Epithelial cell of prostate (primary cell): ENCODE measurements around the gene NUP188.
"Not testable (repeated sequence)": the region's sequence is repeated elsewhere in the genome, so short reads cannot be mapped to it uniquely, and the experiment has no call there.

Experiments
- DNase-seq: peaks from one replicate; pipeline ENCODE4 v3.0.0-alpha.2; 2011; ENCODE audit warnings: low read depth, low spot score
- H3K27ac ChIP-seq: fragments of 450-650 bp; 2 replicates; pipeline ENCODE4 v1.5.1; 2017; ENCODE audit warnings: mild to moderate bottlenecking

The NUP188 gene

DNA sequence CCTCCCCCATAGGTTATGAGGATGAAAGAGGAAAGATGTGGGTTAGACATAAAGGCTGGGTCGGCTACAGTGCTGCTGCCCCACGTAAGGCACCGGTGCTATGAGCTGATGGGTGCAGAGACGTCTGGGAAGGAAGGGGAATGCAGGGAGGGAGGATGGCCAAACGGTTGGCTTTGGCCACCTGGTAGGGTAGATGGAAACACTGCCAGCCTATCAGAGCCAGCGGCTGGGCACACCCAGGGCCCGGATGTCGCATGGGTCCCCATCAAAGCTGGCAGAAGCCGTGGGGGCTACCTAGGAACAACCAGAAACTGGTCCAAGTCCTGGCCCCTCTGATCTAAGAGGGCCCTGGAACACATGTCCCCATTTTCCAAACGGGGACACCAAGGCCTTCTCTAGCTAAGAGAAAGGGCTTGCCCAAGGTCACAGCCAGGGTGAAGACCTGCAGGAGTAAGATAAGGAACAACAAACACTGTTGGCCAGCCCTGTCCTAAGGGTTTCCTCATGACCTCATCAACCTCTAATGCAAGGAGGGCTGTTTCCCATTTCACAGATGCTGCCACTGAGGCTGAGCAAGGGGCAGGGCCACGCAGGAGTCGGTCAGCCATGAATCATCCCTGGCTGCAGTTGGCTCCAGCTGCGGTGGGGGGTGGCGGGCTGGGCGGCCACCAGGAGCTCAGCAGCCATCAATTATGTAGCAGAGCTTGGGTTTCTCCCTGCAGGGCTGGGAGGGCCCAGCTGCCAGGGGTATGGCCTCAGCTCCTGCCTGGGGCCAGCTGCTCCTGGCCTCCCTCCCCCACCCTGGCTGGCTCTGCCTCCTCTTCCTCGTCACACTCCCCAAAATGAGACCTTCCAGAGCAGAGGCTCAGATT is 75.8 kb downstream of the NUP188 start:
- DNase-seq, result no peak
- peak overlapping the region; percentile 32 for H3K27ac ChIP-seq

DNA sequence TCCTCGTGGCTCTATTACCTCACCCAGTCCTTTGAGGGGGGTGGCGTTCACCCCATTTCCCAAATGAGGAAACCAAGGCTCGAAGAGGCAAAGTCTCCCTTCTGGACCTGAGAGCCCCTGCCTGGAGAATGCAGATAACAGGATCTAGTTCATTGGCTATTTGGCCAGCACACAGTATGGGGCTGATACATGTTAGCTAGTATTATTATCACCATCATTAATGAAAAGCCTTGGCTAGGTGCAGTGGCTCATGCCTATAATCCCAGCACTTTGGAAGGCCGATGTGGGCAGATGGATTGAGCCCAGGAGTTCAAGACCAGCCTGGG is 76.4 kb downstream of the NUP188 start:
- peak overlapping the region; percentile 32 for H3K27ac ChIP-seq
- DNase-seq, result no peak

DNA sequence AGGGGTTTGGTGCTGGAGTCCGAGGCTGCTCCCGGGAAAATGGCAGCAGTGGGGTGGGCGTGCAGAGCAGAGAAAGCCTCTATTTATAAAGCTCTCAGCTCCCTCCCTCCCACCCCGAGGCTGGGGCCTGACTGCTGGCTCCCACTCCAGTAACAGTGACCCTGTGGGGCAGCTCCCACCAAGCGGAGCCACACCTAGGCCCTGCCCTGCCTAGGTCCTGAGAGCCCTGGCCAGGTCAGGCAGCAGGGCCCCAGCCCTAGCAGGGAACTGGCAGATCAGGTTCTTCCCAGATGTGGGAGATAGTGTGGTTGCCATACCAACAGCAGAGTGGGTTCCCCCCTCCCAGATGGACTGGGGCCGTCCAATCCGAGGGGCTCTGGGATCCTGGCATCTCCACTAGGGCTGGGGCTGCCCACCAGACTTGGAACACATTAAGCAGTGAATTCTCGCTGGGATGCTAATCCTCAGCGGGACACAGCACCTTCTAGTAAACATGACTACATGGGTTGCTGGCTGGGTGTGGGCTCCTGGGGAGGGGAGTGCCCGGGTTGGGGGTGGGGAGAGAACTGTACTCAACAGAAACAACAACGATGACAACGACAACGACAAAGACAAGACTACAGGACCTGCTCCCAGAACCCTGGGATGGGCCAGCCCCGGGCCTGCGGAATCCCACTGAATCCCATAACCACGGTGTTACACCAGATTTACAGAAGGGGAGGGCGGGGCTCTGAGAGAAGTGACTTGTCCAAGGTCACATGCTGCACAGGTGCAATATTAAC is 79.1 kb downstream of the NUP188 start:
- no peak for DNase-seq
- peak overlapping the region; percentile 62 for H3K27ac ChIP-seq

- H3K27ac ChIP-seq, result peak overlapping the region; percentile 62
- DNase-seq, result no peak
Measured at GRCh38 chr9:129027224-129027684, 79.8 kb downstream of the NUP188 start.

GRCh38 chr9:129027685-129028191 is 80.2 kb downstream of the NUP188 start:
- peak overlapping the region; percentile 62 for H3K27ac ChIP-seq
- DNase-seq, result no peak

- DNase-seq, result peak; percentile 79
- H3K27ac ChIP-seq, result peak within 1 kb of the TSS; percentile 62
Measured at GRCh38 chr9:129028192-129028966, 80.9 kb downstream of the NUP188 start, which contains the start of gene SH3GLB2. Gene SH3GLB2, minus strand, starts transcription at chr9:129028331. Its CDS starts 177 bp downstream, at chr9:129028154.

- H3K27ac ChIP-seq, result peak overlapping the region; percentile 23
- DNase-seq, result no peak
Measured at GRCh38 chr9:129030191-129030590, 82.7 kb downstream of the NUP188 start.

DNA sequence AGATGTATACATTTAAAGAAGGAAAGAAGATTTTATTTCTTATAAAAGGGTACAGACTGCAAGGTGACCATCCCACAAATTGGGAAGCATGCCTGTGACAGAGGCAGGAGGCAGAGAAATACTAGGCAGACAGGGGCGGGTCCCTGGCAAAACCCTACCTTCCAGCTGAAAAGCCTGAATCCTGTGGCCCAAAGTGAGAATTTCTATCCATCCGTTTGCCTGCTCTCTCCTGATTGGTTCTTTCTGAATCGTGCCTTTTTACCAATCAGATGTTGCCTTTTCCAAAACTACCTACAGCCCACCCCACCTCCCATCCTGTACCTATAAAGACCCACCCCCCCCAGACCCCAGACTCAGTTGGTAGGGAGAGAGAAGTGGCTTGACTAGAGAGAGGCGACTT is 84.0 kb downstream of the NUP188 start:
- DNase-seq, result no peak
- no peak overlapping the region for H3K27ac ChIP-seq

DNA sequence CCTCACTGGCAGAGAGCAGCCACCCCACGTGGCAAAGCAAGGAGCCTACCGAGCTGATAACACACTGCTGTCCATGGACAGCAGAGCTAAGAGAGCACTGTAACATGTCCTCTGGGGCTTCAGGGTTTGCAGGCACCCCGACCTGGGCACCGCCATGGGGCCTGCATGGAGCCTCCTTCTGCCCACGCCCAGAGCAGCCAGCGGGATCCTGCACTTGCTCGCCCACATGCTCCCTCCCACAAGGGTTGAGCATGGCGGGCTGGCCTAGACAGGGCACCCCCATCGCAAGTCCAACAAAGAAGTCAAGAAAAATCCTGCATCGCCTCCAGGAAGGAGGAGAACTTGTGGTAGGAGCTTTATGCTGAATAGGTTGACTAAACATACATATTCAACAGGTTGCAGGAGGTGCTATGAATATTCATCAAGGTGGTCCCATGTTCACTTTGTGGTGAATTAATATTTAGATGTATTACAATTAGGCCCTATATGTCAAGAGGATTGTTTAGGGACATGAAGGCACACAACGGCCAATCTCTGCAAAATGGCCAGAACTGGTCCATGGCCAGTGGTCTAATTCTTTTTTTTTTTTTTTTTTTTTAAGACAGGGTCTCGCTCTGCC is 85.2 kb downstream of the NUP188 start:
- H3K27ac ChIP-seq, result no peak overlapping the region
- DNase-seq, result no peak

- no peak for DNase-seq
- H3K27ac ChIP-seq, result no peak overlapping the region
Measured at GRCh38 chr9:129033216-129033615, 85.7 kb downstream of the NUP188 start.

- peak overlapping the region; percentile 38 for H3K27ac ChIP-seq
- DNase-seq, result not testable (repeated sequence)
Measured at GRCh38 chr9:129035838-129036237, 88.3 kb downstream of the NUP188 start.

- peak within 1 kb of the TSS; percentile 38 for H3K27ac ChIP-seq
- peak; percentile 91 for DNase-seq
Measured at GRCh38 chr9:129036241-129036922, 88.9 kb downstream of the NUP188 start, which contains the start of gene MIGA2. Gene MIGA2, plus strand, starts transcription at chr9:129036626. Its CDS starts 3,969 bp downstream, at chr9:129040595.

GRCh38 chr9:129036923-129037766 is 89.6 kb downstream of the NUP188 start:
- peak overlapping the region; percentile 38 for H3K27ac ChIP-seq
- DNase-seq, result no peak

DNA sequence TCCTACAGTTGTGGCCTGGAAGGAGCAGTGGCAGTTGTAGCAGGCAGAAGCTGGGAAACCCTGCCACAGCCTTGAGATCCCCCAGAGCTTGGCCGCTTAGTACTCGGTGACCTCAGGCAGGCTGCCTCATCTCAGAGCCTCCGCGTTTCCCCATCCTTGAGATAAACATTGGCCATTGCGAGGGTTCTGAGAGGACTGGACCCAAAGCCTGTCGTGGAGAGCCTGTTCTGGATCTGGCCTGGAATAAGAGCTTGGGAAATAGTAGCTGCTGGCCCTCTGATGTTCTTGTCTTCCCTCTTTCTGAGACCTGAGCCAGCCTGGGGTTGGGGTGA is 90.2 kb downstream of the NUP188 start:
- no peak overlapping the region for H3K27ac ChIP-seq

GRCh38 chr9:129038109-129038852 is 90.8 kb downstream of the NUP188 start:
- no peak overlapping the region for H3K27ac ChIP-seq
- DNase-seq, result no peak

More for the DNA sequence above, 90.2 kb downstream of the NUP188 start:
- no peak for DNase-seq

DNA sequence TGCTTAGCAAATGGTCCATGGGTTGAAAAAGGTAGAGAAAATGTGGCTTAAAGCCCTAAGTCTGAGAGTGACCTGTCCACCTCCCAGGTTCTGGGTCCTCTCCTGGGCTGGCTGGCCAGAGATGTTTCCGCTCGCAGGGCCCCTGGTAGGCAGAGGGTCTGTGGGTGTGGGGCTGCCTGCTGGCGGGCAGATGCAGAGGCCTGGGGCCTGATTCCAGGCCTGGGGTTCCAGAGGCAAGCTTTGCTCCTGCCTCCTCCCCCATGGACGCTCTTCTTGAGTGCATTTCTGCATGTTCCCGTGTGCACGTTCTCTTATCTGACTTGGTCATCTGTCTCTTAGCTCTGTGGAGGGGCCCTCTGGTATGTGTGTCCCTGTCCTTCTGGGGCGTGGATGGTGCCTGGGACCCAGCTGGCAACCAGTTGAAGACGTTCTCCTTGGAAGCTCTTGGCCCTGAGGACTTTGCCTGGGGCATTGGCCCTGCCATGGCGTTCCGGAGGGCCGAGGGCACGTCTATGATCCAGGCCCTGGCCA is 92.7 kb downstream of the NUP188 start:
- H3K27ac ChIP-seq, result no peak overlapping the region
- no peak for DNase-seq

DNA sequence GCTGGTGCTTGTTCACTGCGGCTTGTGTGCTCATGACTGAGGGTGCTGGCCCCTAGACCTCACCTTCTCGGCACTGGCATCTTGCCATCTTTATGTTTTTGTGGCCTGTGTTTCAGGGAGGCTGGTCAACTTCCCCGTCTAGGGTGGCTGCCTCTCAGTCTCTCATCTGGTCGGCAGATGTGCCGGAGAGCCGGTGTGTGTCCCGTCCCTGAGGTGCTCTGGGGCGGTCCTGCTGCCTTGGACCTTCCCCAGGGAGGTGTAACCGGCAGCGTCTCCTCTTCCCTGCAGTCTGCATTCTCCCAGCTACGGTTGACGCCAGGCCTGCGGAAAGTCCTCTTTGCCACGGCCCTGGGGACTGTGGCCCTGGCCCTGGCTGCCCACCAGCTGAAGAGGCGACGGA is 94.5 kb downstream of the NUP188 start:
- DNase-seq, result no peak
- H3K27ac ChIP-seq, result no peak overlapping the region
